ENCODE results near the gene LRSAM1.
A peak's percentile ranks its signal among the peaks of the same experiment; 100 is the strongest.

Gene LRSAM1

DNA sequence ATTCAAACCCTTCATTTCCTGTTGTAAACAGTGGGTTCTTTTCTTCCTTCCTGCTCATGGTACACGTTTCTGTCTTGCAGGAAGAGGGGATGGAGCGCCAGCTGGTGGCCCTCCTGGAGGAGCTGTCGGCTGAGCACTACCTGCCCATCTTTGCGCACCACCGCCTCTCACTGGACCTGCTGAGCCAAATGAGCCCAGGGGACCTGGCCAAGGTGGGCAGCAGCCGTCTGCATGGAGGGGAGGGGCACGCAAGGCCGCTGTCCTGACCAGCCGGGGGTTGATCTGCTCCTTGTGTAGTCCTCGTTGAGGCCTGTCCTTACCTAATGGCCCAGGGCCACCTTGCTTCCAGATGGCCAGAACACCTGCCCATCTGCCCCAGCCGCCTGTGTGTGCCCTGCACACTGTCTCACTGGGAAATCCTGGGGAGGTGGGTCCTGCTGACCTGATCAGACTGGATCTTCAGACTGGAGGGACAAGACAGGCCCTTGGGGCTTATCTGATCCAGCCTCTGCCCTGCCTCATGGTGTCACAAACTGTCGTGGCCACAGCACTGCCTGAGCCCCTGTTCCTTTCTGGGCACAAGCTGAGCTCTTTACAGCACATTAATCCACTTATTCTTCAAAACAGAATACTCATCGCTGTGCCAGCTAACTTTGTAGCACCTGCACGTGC, 44.7 kb downstream of the LRSAM1 start:
- peak; percentile 9 for ATAC-seq

DNA sequence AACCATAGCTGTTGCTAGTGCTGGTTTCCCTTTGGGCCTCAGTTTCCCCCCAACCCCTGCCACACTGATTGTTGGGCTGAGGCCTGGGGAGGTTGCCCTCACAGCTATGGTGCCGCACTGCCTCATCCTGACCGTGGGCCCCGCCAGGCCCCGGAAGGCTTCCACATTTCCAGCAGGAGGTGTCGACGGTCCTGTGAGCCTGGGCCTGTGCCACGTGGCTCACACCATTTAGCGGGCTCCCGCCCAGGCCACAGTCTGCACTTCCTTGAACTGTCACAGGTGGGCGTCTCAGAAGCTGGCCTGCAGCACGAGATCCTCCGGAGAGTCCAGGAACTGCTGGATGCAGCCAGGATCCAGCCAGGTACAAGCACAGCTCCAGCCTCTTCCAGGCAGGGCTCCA, 45.7 kb downstream of the LRSAM1 start:
- no peak for ATAC-seq
- TF ChIP-seq ZNF8 (CRISPR knock-in tag; IDR thresholded peaks at IDR 0.05), result no peak

More for the DNA sequence above, 44.7 kb downstream of the LRSAM1 start:
- TF ChIP-seq ZFP3 (CRISPR knock-in tag; IDR thresholded peaks at IDR 0.05), result no peak
- TF ChIP-seq RARB (CRISPR knock-in tag; IDR thresholded peaks at IDR 0.05), result no peak
- TF ChIP-seq SNAI2 (CRISPR knock-in tag; IDR thresholded peaks at IDR 0.05), result no peak
- no peak for TF ChIP-seq CSDC2 (CRISPR knock-in tag; IDR thresholded peaks at IDR 0.05)
- no peak for TF ChIP-seq PPARA (CRISPR knock-in tag; IDR thresholded peaks at IDR 0.05; ENCODE audit: borderline replicate concordance)
- TF ChIP-seq, protein P1, sequence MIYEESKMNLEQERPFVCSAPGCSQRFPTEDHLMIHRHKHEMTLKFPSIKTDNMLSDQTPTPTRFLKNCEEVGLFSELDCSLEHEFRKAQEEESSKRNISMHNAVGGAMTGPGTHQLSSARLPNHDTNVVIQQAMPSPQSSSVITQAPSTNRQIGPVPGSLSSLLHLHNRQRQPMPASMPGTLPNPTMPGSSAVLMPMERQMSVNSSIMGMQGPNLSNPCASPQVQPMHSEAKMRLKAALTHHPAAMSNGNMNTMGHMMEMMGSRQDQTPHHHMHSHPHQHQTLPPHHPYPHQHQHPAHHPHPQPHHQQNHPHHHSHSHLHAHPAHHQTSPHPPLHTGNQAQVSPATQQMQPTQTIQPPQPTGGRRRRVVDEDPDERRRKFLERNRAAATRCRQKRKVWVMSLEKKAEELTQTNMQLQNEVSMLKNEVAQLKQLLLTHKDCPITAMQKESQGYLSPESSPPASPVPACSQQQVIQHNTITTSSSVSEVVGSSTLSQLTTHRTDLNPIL (CRISPR knock-in tag; IDR thresholded peaks at IDR 0.05; ENCODE audit: low read depth), result no peak
- no peak for TF ChIP-seq OSR1 (CRISPR knock-in tag; IDR thresholded peaks at IDR 0.05)
- no peak for TF ChIP-seq ZNF70 (CRISPR knock-in tag; IDR thresholded peaks at IDR 0.05)
- no peak for TF ChIP-seq BACH2 (CRISPR knock-in tag; IDR thresholded peaks at IDR 0.05; ENCODE audit: borderline replicate concordance)
- no peak for TF ChIP-seq ZC3H10 (CRISPR knock-in tag; IDR thresholded peaks at IDR 0.05)

DNA sequence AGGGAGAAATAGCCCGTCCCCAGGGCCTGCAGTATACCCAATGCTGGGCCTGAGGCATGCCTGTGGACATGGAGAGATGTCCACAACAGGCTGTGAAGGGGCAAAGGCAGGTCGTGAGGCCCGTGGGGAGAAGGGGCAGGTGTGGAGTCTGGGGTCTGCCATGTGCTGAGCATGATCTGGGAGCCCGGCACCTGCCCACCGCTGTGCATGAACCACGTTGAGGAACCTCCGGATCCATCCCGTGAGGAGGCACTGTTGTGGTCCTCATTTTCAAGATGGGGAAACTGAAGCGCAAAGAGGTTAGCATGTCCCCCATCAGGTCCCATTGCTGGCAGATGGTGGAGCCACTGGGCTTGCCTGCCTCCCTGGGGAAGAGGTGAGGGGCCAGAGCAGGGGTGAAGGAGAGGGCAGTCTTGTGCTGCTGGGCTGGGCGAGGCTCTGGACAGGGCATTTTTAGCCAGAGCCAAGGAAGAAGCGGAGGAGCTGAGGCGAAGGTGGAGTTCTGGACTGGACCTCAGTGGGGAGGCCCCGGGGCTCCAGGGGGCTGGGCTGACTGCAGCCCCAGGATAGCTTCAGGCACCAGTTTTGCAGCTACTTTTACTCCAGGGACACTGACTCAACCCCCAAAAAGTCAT, 46.5 kb downstream of the LRSAM1 start:
- ATAC-seq, result no peak
- TF ChIP-seq PPARA (CRISPR knock-in tag; IDR thresholded peaks at IDR 0.05; ENCODE audit: borderline replicate concordance) (no peak), CSDC2 (CRISPR knock-in tag; IDR thresholded peaks at IDR 0.05) (no peak), ZFP30 (CRISPR knock-in tag; IDR thresholded peaks at IDR 0.05) (no peak), ZNF70 (CRISPR knock-in tag; IDR thresholded peaks at IDR 0.05) (no peak), SNAI2 (CRISPR knock-in tag; IDR thresholded peaks at IDR 0.05) (no peak), ZNF8 (CRISPR knock-in tag; IDR thresholded peaks at IDR 0.05) (no peak), BACH2 (CRISPR knock-in tag; IDR thresholded peaks at IDR 0.05; ENCODE audit: borderline replicate concordance) (no peak), ARNTL (CRISPR knock-in tag; IDR thresholded peaks at IDR 0.05; ENCODE audit: borderline replicate concordance, low read depth) (no peak), ZNF565 (CRISPR knock-in tag; conservative IDR thresholded peaks at IDR 0.05; ENCODE audit: low read depth) (no peak)
- TF ChIP-seq, protein P1 (CRISPR knock-in tag; IDR thresholded peaks at IDR 0.05; ENCODE audit: low read depth), result no peak
- TF ChIP-seq, protein P2, sequence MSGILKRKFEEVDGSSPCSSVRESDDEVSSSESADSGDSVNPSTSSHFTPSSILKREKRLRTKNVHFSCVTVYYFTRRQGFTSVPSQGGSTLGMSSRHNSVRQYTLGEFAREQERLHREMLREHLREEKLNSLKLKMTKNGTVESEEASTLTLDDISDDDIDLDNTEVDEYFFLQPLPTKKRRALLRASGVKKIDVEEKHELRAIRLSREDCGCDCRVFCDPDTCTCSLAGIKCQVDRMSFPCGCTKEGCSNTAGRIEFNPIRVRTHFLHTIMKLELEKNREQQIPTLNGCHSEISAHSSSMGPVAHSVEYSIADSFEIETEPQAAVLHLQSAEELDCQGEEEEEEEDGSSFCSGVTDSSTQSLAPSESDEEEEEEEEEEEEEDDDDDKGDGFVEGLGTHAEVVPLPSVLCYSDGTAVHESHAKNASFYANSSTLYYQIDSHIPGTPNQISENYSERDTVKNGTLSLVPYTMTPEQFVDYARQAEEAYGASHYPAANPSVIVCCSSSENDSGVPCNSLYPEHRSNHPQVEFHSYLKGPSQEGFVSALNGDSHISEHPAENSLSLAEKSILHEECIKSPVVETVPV (CRISPR knock-in tag; IDR thresholded peaks at IDR 0.05), result no peak

DNA sequence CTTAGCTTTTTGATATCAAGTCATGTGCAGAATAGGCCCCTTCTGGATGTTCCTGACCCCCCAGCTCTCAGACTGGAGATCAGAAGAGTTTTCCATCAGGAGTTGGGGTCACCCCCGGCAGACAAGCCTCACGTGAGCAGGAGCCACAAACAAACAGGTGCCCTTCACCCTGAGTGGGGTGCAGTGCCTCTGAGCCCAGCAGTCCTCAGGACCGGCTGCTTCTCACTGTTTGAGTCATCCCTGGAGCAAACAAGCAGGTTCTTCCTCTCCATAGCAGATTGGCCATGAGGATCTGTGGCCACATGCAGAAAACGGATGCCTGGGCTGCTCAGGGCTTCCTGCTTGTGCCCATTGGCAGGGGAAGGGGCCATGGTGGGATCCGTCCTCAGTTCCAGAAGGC, 47.0 kb downstream of the LRSAM1 start:
- ATAC-seq, result no peak
- TF ChIP-seq OSR1 (CRISPR knock-in tag; IDR thresholded peaks at IDR 0.05), result no peak
- TF ChIP-seq PPARA (CRISPR knock-in tag; IDR thresholded peaks at IDR 0.05; ENCODE audit: borderline replicate concordance), result no peak
- no peak for TF ChIP-seq ZC3H10 (CRISPR knock-in tag; IDR thresholded peaks at IDR 0.05)
- no peak for TF ChIP-seq RARB (CRISPR knock-in tag; IDR thresholded peaks at IDR 0.05)
- no peak for TF ChIP-seq TOX (CRISPR knock-in tag; IDR thresholded peaks at IDR 0.05; ENCODE audit: borderline replicate concordance)
- no peak for TF ChIP-seq ZNF8 (CRISPR knock-in tag; IDR thresholded peaks at IDR 0.05)
- TF ChIP-seq, protein P1 (CRISPR knock-in tag; IDR thresholded peaks at IDR 0.05; ENCODE audit: low read depth), result no peak
- TF ChIP-seq BACH2 (CRISPR knock-in tag; IDR thresholded peaks at IDR 0.05; ENCODE audit: borderline replicate concordance), result no peak
- TF ChIP-seq, protein P3, sequence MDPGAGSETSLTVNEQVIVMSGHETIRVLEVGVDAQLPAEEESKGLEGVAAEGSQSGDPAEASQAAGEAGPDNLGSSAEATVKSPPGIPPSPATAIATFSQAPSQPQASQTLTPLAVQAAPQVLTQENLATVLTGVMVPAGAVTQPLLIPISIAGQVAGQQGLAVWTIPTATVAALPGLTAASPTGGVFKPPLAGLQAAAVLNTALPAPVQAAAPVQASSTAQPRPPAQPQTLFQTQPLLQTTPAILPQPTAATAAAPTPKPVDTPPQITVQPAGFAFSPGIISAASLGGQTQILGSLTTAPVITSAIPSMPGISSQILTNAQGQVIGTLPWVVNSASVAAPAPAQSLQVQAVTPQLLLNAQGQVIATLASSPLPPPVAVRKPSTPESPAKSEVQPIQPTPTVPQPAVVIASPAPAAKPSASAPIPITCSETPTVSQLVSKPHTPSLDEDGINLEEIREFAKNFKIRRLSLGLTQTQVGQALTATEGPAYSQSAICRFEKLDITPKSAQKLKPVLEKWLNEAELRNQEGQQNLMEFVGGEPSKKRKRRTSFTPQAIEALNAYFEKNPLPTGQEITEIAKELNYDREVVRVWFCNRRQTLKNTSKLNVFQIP (CRISPR knock-in tag; IDR thresholded peaks at IDR 0.05; ENCODE audit: borderline replicate concordance, low read depth), result no peak
- TF ChIP-seq ZNF70 (CRISPR knock-in tag; IDR thresholded peaks at IDR 0.05), result no peak
- TF ChIP-seq GLIS3 (CRISPR knock-in tag; IDR thresholded peaks at IDR 0.05), result no peak

Measured in SK-N-SH treated with all-trans-retinoic acid at 6 μM for 48 hours (cell line).